Glutamatergic neuron (in vitro differentiated cells): ENCODE results near the gene AADACL4. TPM values are rescaled to one million over a fixed set of nuclear protein-coding genes. Genes with fewer than 3 reads are reported as not detected.

Experiments used
- DNase-seq: peaks from one replicate; pipeline ENCODE4 v3.0.0; 2022
- H3K27ac Mint-ChIP-seq: one replicate; pipeline ENCODE4 v1.8.0; 2020; ENCODE audit warnings: mild to moderate bottlenecking, mixed read lengths, inconsistent platforms; ENCODE audit not compliant: unreplicated experiment
- H3K27me3 Mint-ChIP-seq: one replicate; pipeline ENCODE4 v1.8.0; 2020; ENCODE audit warnings: mild to moderate bottlenecking, moderate library complexity, mixed read lengths, inconsistent platforms; ENCODE audit not compliant: unreplicated experiment
- H3K36me3 Mint-ChIP-seq: one replicate; pipeline ENCODE4 v1.8.0; 2020; ENCODE audit warnings: mild to moderate bottlenecking, mixed read lengths, inconsistent platforms; ENCODE audit not compliant: unreplicated experiment
- H3K4me1 Mint-ChIP-seq: one replicate; pipeline ENCODE4 v1.8.0; 2020; ENCODE audit warnings: mild to moderate bottlenecking, low read depth, mixed read lengths, inconsistent platforms; ENCODE audit not compliant: unreplicated experiment
- H3K4me3 Mint-ChIP-seq: one replicate; pipeline ENCODE4 v1.8.0; 2020; ENCODE audit warnings: mild to moderate bottlenecking, mixed read lengths, inconsistent platforms; ENCODE audit not compliant: unreplicated experiment
- H3K9me3 Mint-ChIP-seq: one replicate; pipeline ENCODE4 v1.8.0; 2020; ENCODE audit warnings: mild to moderate bottlenecking, moderate library complexity, mixed read lengths, inconsistent platforms; ENCODE audit not compliant: unreplicated experiment
- long read RNA-seq: library from polyadenylated mRNA; unstranded; transcript quantifications from one replicate; pipeline ENCODE4 v2.0.0, GENCODE V29; 2020; ENCODE audit not compliant: unreplicated experiment
- total RNA-seq: library from RNA; stranded (reverse); fragmentation: NEBNext Ultra II Directional; extraction: Animal tissue kit (Norgen Biotek cat#: 25700); gene quantifications from one replicate; pipeline ENCODE4 v1.2.1, GENCODE V29; 2021; ENCODE audit not compliant: unreplicated experiment
- TF ChIP-seq, protein P1 (sequence below): fragments of 200-600 bp; sonication (generic); IDR thresholded peaks from one replicate; pipeline ENCODE4 v1.5.0; 2021; ENCODE audit not compliant: partially characterized antibody, unreplicated experiment

Gene AADACL4
- total RNA-seq = not detected
- long read RNA-seq = 0 reads

DNA sequence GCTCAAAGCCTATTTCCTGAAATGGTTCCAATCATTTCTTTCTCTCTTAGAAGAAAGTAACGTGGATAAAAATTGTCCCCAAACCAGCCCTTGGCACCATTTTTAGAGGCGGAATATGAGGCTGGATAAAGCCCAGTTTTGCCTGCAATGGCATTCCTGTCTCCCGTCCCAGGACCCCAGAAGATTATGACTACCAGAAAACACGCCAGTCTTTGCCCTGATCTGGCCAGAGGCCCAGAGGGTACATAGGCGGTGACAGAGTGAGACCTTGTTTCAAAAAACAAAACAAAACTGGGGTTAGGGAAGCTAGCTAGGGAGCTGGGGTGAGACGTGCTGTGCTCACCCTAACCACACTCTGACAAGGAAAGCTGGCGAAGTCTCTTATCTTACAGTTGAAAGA, at the start of gene AADACL4:
AADACL4 (plus strand) TSS at position 301 of the 400 bp plus-strand sequence. CDS start 462 bp downstream, outside the sequence.
- DNase-seq = no peak
- Mint-ChIP-seq H3K27me3 (no peaks in the 10 kb centered on the region), H3K9me3 (peaks cover 14% of the 10 kb centered on the region), H3K27ac (no peak within 1 kb of the TSS), H3K4me3 (no peak within 1 kb of the TSS), H3K36me3 (peaks cover 13% of the 10 kb centered on the region), H3K4me1 (no peaks in the 10 kb centered on the region)
- TF ChIP-seq, protein P1, sequence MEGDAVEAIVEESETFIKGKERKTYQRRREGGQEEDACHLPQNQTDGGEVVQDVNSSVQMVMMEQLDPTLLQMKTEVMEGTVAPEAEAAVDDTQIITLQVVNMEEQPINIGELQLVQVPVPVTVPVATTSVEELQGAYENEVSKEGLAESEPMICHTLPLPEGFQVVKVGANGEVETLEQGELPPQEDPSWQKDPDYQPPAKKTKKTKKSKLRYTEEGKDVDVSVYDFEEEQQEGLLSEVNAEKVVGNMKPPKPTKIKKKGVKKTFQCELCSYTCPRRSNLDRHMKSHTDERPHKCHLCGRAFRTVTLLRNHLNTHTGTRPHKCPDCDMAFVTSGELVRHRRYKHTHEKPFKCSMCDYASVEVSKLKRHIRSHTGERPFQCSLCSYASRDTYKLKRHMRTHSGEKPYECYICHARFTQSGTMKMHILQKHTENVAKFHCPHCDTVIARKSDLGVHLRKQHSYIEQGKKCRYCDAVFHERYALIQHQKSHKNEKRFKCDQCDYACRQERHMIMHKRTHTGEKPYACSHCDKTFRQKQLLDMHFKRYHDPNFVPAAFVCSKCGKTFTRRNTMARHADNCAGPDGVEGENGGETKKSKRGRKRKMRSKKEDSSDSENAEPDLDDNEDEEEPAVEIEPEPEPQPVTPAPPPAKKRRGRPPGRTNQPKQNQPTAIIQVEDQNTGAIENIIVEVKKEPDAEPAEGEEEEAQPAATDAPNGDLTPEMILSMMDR = no peak

DNA sequence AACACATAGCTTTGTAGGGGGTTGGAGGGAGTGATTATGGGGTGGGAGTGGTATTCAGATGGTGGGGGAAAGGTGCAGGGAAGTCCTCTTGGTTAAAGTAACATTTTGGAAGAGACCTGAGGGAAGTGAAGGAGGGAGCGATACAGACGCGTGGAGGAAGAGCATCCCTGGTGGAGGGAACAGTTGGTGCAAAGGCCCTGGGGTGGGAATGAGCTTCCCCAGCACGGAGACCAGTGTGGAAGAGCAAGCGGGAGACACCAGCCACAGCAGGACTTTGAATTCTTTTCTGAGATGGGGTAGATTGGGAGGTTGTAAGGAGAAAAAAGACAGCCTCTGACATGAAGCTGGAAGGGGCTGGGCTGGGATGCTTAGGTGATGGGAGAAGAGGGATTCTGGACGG, 49.4 kb upstream of the AADACL4 start:
- no peak for DNase-seq
- TF ChIP-seq, protein P1 = no peak
- Mint-ChIP-seq H3K9me3 (peaks cover 12% of the 10 kb centered on the region), H3K27ac (no peak overlapping the region), H3K4me1 (no peaks in the 10 kb centered on the region), H3K4me3 (peak overlapping the region; percentile 82), H3K36me3 (no peaks in the 10 kb centered on the region), H3K27me3 (peaks cover 23% of the 10 kb centered on the region)

DNA sequence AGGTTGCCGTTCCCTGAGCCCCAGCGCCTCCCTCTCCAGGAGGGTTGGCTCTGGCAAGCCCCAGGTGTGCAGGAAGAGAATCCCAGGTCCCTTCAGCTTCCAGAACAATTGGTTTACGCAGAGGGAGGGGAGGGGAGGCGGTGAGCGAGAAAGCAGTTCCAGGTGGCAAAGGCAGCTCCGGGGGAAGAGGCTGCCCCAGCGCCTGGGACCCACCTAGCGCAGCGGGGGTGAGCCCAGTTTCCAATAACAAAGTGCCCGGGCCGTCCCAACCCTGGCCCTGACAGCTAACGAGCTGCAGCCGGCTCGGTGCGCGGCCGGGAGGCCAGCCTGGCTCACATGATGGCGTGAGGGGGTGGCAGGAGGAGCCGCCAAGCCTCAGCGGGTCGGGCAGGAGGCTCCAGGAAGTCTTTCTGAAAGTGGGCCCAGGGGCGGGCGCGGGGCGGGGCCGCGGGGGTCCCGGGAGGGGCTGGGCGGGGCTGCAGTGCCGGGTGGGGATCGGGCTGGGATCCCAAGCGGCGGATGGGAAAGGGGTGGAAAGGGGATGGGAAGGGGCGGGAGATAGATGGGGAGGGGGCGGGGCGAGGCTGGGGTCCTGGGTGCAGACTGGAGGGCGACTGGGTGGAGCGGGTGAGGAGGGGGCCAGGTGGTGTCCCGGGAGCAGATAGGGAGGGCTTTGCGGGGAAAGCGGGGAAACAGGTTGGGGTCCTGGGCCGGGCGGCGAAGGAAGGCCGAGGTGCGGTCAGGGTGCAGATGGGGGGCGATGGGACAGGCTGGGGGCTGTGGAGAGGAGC, 48.7 kb upstream of the AADACL4 start:
- Mint-ChIP-seq H3K36me3 (no peaks in the 10 kb centered on the region), H3K27ac (no peak overlapping the region), H3K9me3 (peaks cover 12% of the 10 kb centered on the region), H3K4me3 (peak overlapping the region; percentile 82), H3K27me3 (peaks cover 23% of the 10 kb centered on the region), H3K4me1 (no peaks in the 10 kb centered on the region)
- TF ChIP-seq, protein P1 = no peak
- peak; percentile 58 for DNase-seq

- TF ChIP-seq, protein P1 = no peak
- H3K27me3 Mint-ChIP-seq = peaks cover 23% of the 10 kb centered on the region
- DNase-seq = no peak
- H3K4me1 Mint-ChIP-seq = no peaks in the 10 kb centered on the region
- H3K9me3 Mint-ChIP-seq = peaks cover 12% of the 10 kb centered on the region
- H3K27ac Mint-ChIP-seq = no peak overlapping the region
- H3K4me3 Mint-ChIP-seq = peak overlapping the region; percentile 49
- no peaks in the 10 kb centered on the region for H3K36me3 Mint-ChIP-seq
Measured at GRCh38 chr1:12595757-12596006, 48.2 kb upstream of the AADACL4 start.

- TF ChIP-seq, protein P1 = no peak
- Mint-ChIP-seq H3K9me3 (peaks cover 12% of the 10 kb centered on the region), H3K36me3 (no peaks in the 10 kb centered on the region), H3K27me3 (peaks cover 23% of the 10 kb centered on the region), H3K4me3 (peak overlapping the region; percentile 49), H3K4me1 (no peaks in the 10 kb centered on the region), H3K27ac (no peak overlapping the region)
- DNase-seq = peak; percentile 71
Measured at GRCh38 chr1:12596007-12596821, 47.7 kb upstream of the AADACL4 start.
